HG03066 (cell line): ENCODE measurements around the gene KIF26A.

ENCODE experiments used
- ATAC-seq: cut with Tn5 transposase; IDR thresholded peaks from one replicate; pipeline ENCODE4 v1.9.1; 2021; ENCODE audit warnings: low read depth; ENCODE audit not compliant: unreplicated experiment

Gene KIF26A

GRCh38 chr14:104172880-104173279, 34.5 kb downstream of the KIF26A start:
- ATAC-seq = no peak

DNA sequence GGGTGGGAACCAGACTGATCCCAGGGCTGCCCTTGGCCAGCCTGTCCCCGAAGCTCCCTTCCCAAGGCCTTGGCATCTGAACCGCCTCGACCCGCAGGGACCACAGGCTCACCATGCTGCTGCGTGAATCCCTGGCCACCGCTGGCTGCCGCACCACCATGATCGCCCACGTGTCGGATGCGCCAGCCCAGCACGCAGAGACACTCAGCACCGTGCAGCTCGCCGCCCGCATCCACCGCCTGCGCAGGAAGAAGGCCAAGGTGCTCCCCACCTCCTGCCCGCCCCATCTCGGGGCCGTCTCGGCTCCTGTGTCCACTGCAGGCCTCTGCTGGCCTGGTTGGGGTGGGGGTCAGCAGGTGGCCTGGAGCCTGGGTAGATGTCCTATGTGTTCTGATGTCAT, 35.7 kb downstream of the KIF26A start:
- ATAC-seq = no peak

DNA sequence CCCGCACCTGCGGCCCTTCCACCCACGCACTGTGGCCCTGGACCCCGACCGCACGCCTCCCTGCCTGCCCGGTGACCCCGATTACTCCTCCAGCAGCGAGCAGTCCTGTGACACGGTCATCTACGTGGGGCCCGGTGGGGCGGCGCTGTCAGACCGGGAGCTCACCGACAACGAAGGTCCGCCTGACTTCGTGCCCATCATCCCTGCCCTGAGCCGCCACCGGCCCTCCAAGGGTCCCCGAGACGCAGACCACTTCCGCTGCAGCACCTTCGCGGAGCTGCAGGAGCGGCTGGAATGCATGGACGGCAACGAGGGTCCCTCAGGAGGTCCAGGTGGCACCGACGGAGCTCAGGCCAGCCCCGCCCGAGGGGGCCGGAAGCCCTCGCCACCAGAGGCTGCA, 36.7 kb downstream of the KIF26A start:
- ATAC-seq = no peak

DNA sequence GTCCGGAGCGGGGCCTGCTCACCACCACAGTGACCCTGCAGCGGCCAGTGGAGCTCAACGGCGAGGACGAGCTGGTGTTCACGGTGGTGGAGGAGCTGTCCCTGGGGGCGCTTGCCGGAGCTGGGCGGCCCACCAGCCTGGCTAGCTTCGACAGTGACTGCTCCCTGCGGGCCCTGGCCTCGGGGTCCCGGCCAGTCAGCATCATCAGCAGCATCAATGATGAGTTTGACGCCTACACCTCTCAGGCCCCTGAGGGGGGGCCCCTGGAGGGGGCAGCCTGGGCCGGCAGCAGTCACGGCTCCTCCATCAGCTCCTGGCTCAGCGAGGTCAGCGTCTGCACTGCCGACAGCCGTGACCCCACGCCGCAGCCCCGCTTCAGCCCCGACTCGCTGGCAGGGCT, 37.4 kb downstream of the KIF26A start:
- no peak for ATAC-seq

GRCh38 chr14:104176611-104177010, 38.2 kb downstream of the KIF26A start:
- no peak for ATAC-seq

GRCh38 chr14:104177411-104177810, 39.0 kb downstream of the KIF26A start:
- no peak for ATAC-seq

GRCh38 chr14:104178279-104178678, 39.9 kb downstream of the KIF26A start:
- ATAC-seq = no peak

DNA sequence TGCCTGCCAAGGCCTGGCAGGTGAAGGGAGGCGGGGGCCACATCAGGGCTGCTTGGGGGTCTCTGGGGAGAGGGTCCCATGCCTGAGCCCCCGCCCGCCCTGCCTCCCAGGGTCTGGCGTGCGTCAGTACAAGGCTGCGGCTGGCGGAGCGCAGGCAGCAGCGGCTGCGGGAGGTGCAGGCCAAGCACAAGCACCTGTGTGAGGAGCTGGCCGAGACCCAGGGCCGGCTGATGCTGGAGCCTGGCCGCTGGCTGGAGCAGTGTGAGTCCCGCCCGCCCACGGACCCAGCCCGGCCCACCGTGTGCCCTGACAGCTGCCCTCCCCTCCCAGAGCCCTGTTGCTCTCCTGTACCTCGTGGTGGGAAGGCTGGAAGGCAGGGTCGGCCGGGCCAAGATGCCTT, 40.7 kb downstream of the KIF26A start:
- no peak for ATAC-seq

GRCh38 chr14:104179564-104180129, 41.3 kb downstream of the KIF26A start:
- ATAC-seq = no peak

DNA sequence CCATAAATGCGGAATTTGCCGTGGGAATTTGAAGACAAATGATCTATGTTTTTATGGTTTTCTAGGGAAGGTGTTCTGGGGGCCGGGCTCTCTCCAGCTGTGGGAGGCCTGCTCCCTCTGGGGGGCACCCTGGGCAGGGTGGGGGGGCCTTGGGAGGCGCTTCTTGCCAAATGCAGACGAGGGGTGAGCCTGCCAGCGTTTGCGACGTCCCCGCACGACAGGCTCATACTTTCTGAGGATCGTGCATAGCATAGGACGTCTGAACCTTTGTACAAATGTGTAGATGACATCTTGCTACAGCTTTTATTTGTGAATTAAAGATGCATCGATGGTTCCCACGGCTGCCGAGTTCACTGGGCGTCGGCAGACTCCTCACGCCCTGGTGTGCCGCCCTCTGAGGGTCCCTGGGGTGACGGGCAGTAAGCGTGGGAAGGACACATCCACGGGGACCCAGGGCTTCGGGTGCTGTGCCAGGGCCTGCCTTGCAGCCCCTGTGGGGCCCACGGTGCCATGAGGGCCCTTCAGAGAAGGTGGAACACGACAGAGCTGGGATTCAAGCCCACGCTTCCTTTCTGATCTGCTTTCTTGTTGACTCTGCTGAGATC, 42.3 kb downstream of the KIF26A start:
- ATAC-seq = no peak

GRCh38 chr14:104181761-104182530, 43.6 kb downstream of the KIF26A start:
- ATAC-seq = no peak

DNA sequence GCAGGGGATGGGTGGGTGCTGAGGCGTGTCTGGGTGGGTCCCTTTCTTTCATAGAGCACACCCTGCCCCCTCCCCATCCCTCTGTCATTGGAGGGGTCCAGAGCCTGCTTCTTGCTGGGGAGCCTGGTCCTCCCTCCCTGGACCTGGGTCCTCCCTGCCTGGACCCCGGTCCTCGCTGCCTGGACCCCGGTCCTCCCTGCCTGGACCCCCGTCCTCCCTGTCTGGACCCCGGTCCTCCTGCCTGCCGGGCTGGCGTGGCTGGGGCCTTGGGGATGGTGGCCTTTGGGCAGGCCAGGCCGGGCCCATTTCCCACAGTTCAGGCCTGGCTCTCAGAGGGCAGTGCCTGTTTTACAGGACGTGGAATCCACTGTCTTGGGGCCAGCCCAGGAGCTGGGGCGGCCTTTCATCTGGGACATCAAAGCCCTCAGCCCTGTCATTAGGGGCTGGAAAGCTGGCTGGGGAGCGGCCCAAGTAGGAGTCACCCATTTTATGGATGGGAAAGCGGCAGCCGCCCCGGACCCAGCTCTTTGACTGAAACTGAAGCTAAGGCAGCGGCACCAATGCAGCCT, 44.6 kb downstream of the KIF26A start:
- ATAC-seq = no peak

DNA sequence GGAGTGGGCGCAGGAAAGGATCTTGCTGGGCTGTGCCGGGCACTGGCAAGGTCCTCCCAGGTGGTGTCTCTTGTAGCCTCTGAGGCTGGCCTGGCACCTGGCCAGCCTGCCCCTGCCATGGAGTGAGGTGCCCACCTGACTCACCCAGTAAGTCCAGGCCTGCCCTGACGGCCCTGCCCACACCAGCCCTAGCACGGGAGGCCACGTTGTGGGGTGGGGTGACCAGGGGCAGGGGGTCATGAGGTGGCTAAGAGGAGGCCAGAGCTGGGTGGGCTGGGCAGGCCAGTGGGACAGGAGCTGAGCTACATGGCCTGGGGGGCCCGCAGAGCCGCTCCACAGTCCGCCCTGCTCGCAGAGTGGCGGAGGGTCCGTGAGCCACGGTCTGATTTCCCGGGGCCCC, 45.4 kb downstream of the KIF26A start:
- ATAC-seq = no peak

DNA sequence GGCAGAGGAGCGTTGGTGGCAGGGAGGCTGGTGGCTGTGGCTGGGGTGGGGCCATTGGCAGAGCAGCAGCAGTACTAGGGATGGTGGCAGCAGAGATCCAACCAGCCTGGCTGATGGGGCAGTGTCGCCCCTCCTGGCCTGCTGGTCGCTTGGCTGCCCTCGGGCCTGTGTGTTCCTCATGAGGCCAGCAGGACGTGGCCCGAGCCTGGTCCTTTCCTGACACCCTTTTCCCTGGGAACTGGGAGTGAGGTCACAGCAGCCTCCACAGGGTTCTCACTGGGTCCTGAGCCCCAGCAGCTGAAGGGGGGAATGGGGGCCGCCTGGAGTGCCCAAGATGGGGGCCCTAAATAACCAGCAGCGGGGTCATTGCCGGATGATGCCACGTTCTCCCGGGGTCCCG, 46.1 kb downstream of the KIF26A start:
- ATAC-seq = no peak

GRCh38 chr14:104184911-104185499, 46.6 kb downstream of the KIF26A start:
- ATAC-seq = no peak

DNA sequence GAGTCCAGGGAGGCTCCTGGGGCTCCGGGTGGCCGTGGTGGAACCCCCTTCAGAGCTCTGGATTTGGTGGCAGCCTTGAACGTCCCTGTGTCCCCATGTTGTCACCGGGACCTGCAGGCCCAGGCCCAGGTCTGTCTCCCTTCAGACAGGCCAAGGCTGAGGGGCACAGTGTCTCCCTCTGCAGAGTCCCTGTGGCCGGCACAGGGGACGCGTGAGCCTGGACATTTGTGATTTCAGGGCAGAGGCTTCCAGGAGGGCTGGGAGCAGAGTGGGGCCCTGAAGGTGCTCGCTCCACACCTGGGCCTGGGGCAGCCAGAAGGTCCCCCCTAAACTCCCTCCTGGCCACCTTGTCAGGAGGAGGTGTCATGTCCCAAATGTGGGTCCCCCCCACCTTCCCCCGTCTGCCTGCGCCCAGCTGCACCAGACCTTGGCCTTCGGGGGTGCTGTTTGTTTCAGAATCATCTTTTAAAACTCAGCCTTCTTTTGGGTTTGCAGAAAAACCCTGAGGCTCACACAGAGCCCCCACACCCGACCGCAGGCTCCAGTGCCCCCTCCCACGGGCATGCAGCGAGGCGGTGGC, 47.6 kb downstream of the KIF26A start:
- no peak for ATAC-seq

DNA sequence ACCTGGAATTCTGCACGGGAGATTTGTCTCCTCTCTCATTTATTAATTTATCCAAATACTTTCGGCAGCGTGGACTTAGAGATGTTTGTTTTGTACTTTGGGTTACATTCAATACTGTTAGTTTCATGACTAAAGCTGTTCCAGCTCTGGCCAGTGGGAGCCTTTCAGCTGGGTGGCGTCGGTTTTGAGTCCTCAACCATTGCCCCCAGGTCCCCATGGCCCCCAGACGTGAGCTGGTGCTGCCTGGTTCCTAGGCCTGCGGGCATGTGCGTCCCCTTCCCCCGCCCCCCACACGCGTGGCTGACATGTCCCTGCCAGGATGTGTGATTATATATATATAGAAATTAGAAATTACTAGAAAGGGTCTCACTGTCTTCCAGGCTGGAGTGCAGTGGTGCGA, 48.2 kb downstream of the KIF26A start:
- ATAC-seq = no peak

DNA sequence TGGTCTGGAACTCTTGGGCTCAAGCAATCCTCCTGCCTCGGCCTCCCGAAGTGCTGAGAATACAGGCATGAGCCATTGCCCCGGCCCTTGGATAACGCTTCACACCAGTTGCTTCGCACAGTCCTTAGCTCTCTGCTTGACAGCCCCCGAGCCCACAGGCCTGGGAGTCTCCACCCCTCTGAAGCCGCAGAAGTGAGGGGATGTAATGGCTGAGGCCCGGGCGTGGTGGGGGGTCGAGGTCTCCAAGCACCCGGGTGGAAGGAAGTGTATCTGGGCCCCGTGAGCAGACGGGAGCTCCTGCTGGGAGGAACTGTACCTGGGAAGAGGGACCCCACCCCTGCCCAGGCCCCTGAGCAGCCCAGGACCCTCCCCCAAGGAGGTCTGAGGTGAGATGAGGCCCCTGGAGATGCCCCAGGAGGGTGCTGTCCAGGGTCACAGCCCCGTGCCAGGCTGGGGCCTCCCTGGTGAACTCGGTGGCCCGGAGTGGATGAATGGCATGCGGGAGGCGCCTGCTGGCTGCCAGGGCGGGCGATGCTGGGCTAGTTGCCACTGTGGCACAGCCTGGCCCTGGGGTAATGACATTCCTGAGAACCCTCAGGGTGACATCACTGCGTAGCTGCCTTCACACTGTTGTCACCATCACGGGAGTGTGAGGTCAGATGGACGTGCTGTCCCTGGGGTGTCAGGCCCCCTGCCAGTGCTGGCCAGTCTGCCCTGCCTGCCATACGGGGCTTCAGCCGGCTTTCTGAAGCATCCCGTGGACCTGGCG, 48.9 kb downstream of the KIF26A start:
- ATAC-seq = no peak

GRCh38 chr14:104187931-104188726, 49.7 kb downstream of the KIF26A start:
- ATAC-seq = no peak
